ENCODE data around the gene TRPC1. TPM values are rescaled to one million over a fixed set of nuclear protein-coding genes. Genes with fewer than 3 reads are reported as not detected.
A peak's percentile ranks its signal among the peaks of the same experiment; 100 is the strongest.

TRPC1 gene
- total RNA-seq, 1 experiment from 2014 or later = 18.6 TPM

DNA sequence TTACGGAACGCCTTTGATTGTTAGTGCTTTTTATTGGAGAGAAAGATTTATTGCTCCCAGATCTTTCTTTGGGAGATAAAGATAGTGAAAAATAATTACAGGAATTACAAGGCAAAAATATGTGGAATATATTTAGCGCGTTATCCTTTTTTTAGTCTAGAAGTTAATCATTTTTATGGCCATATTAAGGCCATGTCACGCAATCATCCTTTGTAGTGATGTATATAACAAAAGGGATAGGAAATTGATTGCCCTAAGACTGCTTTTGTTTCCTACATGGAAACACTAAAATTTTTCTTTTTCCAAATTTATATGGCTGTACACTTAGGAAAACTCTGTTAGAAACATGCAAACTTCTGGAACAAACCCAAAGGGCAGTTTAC is 1.5 kb downstream of the TRPC1 start:
- H3K14ac ChIP-seq (ENCODE audit: insufficient read depth, low read length) = no peak overlapping the region
- H3K27me3 ChIP-seq (ENCODE audit: insufficient read depth, low read length) = no peaks in the 10 kb centered on the region
- H2AK5ac ChIP-seq (ENCODE audit: insufficient read length, low read length) = no peak overlapping the region
- H3K79me1 ChIP-seq (ENCODE audit: insufficient read depth, low read depth, low read length, poor library complexity, severe bottlenecking) = no peaks in the 10 kb centered on the region
- no peaks in the 10 kb centered on the region for H4K20me1 ChIP-seq (ENCODE audit: control insufficient read depth, insufficient read depth, insufficient read length)
- no peak overlapping the region for H3T11ph ChIP-seq (ENCODE audit: low read length)
- no peak overlapping the region for H2BK20ac ChIP-seq (ENCODE audit: low read depth, low read length, poor library complexity, severe bottlenecking)
- peaks cover 0 to 5% of the 10 kb centered on the region in 2 experiments; a peak in 3 of 5 replicates for H3K9me3 Mint-ChIP-seq
- no peak for DNase-seq
- H3K4me1 Mint-ChIP-seq = peaks cover 29 to 32% of the 10 kb centered on the region in 2 experiments
- no peak overlapping the region for H4K5ac ChIP-seq (ENCODE audit: insufficient read length, low read depth, low read length)
- H3K23ac ChIP-seq (ENCODE audit: insufficient read length, low read depth, low read length) = no peak overlapping the region
- no peak overlapping the region for H3K18ac ChIP-seq (ENCODE audit: insufficient read length, low read depth, low read length)
- H2BK15ac ChIP-seq (ENCODE audit: low read depth, low read length) = no peak overlapping the region
- no peaks in the 10 kb centered on the region for H3K4me1 ChIP-seq (ENCODE audit: insufficient read depth, low read length)
- no peak overlapping the region for H3K56ac ChIP-seq (ENCODE audit: insufficient read length, low read depth, low read length)
- H3K79me2 ChIP-seq (ENCODE audit: insufficient read depth, low read length) = no peaks in the 10 kb centered on the region
- no peak overlapping the region for H2BK12ac ChIP-seq (ENCODE audit: insufficient read length, low read depth, low read length)
- H3K27ac Mint-ChIP-seq = peak overlapping the region in 1 of 3 experiments; percentile 93; a peak in 2 of 7 replicates
- no peaks in the 10 kb centered on the region for H3K9me3 ChIP-seq (ENCODE audit: control insufficient read depth, low read depth, low read length)
- H4K91ac ChIP-seq (ENCODE audit: insufficient read length, low read depth, low read length) = no peak overlapping the region
- H3K4me3 Mint-ChIP-seq = peak overlapping the region; percentile 89 to 92
- H3K36me3 Mint-ChIP-seq (ENCODE audit: insufficient read depth in 1 of 3, low read depth in 3 of 3) = peaks cover 3 to 15% (median 9%) of the 10 kb centered on the region in 3 experiments; a peak in 5 of 7 replicates
- no peak overlapping the region for H2BK5ac ChIP-seq (ENCODE audit: insufficient read length, low read length)
- WGBS (ENCODE audit: extremely low coverage, insufficient read length, low lambda C conversion rate) = no CpG with 5 or more reads among the region's 5 CpGs
- TF ChIP-seq, protein P1, sequence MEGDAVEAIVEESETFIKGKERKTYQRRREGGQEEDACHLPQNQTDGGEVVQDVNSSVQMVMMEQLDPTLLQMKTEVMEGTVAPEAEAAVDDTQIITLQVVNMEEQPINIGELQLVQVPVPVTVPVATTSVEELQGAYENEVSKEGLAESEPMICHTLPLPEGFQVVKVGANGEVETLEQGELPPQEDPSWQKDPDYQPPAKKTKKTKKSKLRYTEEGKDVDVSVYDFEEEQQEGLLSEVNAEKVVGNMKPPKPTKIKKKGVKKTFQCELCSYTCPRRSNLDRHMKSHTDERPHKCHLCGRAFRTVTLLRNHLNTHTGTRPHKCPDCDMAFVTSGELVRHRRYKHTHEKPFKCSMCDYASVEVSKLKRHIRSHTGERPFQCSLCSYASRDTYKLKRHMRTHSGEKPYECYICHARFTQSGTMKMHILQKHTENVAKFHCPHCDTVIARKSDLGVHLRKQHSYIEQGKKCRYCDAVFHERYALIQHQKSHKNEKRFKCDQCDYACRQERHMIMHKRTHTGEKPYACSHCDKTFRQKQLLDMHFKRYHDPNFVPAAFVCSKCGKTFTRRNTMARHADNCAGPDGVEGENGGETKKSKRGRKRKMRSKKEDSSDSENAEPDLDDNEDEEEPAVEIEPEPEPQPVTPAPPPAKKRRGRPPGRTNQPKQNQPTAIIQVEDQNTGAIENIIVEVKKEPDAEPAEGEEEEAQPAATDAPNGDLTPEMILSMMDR (conservative IDR thresholded peaks at IDR 0.05) = no peak
- H3K4me2 ChIP-seq (ENCODE audit: insufficient read depth, insufficient read length, low read length) = peak overlapping the region; percentile 55
- H2BK120ac ChIP-seq (ENCODE audit: low read depth, low read length, poor library complexity, severe bottlenecking) = no peak overlapping the region
- no peak overlapping the region for H3K27ac ChIP-seq (ENCODE audit: insufficient read length, low read depth, low read length)
- H3K23me2 ChIP-seq (ENCODE audit: insufficient read length, low read depth, low read length, poor library complexity, severe bottlenecking) = no peaks in the 10 kb centered on the region
- peak overlapping the region; percentile 92 for H3K9ac ChIP-seq (ENCODE audit: extremely low read depth, insufficient read length, low read length)
- no peak overlapping the region for H3K4ac ChIP-seq (ENCODE audit: low read depth, low read length)
- H3K27me3 Mint-ChIP-seq (ENCODE audit: low read depth) = no peaks in the 10 kb centered on the region; the same call in 1 of the 2 replicates
- H4K8ac ChIP-seq (replicated peaks; ENCODE audit: insufficient read length, low read depth, low read length) = no peak overlapping the region
- peak overlapping the region; percentile 66 for H2AFZ ChIP-seq (ENCODE audit: low read length)
